Measurements from ENCODE around the gene EXOC6B. TPM values are rescaled to one million over a fixed set of nuclear protein-coding genes. Genes with fewer than 3 reads are reported as not detected.

EXOC6B gene
- total RNA-seq, 3 donors from 2014 or later: 32.2 to 49.2 (median 37.0) TPM

- no peaks in the 10 kb centered on the region for H3K27me3 ChIP-seq
- no peak overlapping the region for H3K27ac ChIP-seq
- H3K9me3 ChIP-seq: no peaks in the 10 kb centered on the region
- H3K36me3 ChIP-seq: no peaks in the 10 kb centered on the region
- no peaks in the 10 kb centered on the region for H3K4me1 ChIP-seq
- TF ChIP-seq CTCF (IDR thresholded peaks at IDR 0.05) (no peak), POLR2AphosphoS5 (IDR thresholded peaks at IDR 0.05) (no peak), POLR2A (IDR thresholded peaks at IDR 0.05) (no peak)
- H3K4me3 ChIP-seq: no peak overlapping the region
- DNase-seq (ENCODE audit: low spot score in 2 of 2): no peak
- intact Hi-C loops (cut with DNase I; ENCODE audit: low total_unique reads): no loop called here
These were observed 37.1 kb downstream of the EXOC6B start for GRCh38 chr2:72788756-72789155.

GRCh38 chr2:72785517-72785916 lies 40.3 kb downstream of the EXOC6B start:
- Histone ChIP-seq H3K27me3 (no peaks in the 10 kb centered on the region), H3K9me3 (no peaks in the 10 kb centered on the region), H3K4me1 (no peaks in the 10 kb centered on the region), H3K36me3 (no peaks in the 10 kb centered on the region), H3K4me3 (no peak overlapping the region), H3K27ac (no peak overlapping the region)
- TF ChIP-seq CTCF (IDR thresholded peaks at IDR 0.05) (no peak), POLR2A (IDR thresholded peaks at IDR 0.05) (no peak), POLR2AphosphoS5 (IDR thresholded peaks at IDR 0.05) (no peak)
- DNase-seq (ENCODE audit: low spot score in 2 of 2): no peak
- intact Hi-C loops (cut with DNase I; ENCODE audit: low total_unique reads): no loop called here

GRCh38 chr2:72782520-72782919 lies 43.3 kb downstream of the EXOC6B start:
- no peaks in the 10 kb centered on the region for H3K36me3 ChIP-seq
- H3K4me1 ChIP-seq: no peaks in the 10 kb centered on the region
- no peaks in the 10 kb centered on the region for H3K27me3 ChIP-seq
- DNase-seq (ENCODE audit: low spot score in 2 of 2): no peak
- no peak overlapping the region for H3K27ac ChIP-seq
- intact Hi-C loops (cut with DNase I; ENCODE audit: low total_unique reads): no loop called here
- TF ChIP-seq POLR2AphosphoS5 (IDR thresholded peaks at IDR 0.05) (no peak), CTCF (IDR thresholded peaks at IDR 0.05) (no peak), POLR2A (IDR thresholded peaks at IDR 0.05) (no peak)
- no peaks in the 10 kb centered on the region for H3K9me3 ChIP-seq
- no peak overlapping the region for H3K4me3 ChIP-seq

GRCh38 chr2:72781480-72781879 lies 44.4 kb downstream of the EXOC6B start:
- no peak overlapping the region for H3K4me3 ChIP-seq
- H3K27ac ChIP-seq: peak overlapping the region in 1 of 2 donors; percentile 10
- intact Hi-C loops (cut with DNase I; ENCODE audit: low total_unique reads): no loop called here
- TF ChIP-seq CTCF (IDR thresholded peaks at IDR 0.05) (no peak), POLR2A (IDR thresholded peaks at IDR 0.05) (no peak), POLR2AphosphoS5 (IDR thresholded peaks at IDR 0.05) (no peak)
- H3K36me3 ChIP-seq: no peaks in the 10 kb centered on the region
- no peaks in the 10 kb centered on the region for H3K4me1 ChIP-seq
- no peaks in the 10 kb centered on the region for H3K9me3 ChIP-seq
- no peak for DNase-seq (ENCODE audit: low spot score in 2 of 2)
- H3K27me3 ChIP-seq: no peaks in the 10 kb centered on the region

GRCh38 chr2:72780477-72780876 lies 45.4 kb downstream of the EXOC6B start:
- no peaks in the 10 kb centered on the region for H3K36me3 ChIP-seq
- no peak overlapping the region for H3K27ac ChIP-seq
- intact Hi-C loops (cut with DNase I; ENCODE audit: low total_unique reads): no loop called here
- no peaks in the 10 kb centered on the region for H3K27me3 ChIP-seq
- H3K9me3 ChIP-seq: no peaks in the 10 kb centered on the region
- no peak overlapping the region for H3K4me3 ChIP-seq
- TF ChIP-seq POLR2A (IDR thresholded peaks at IDR 0.05): no peak
- TF ChIP-seq POLR2AphosphoS5 (IDR thresholded peaks at IDR 0.05): no peak
- TF ChIP-seq CTCF (IDR thresholded peaks at IDR 0.05): no peak
- no peak for DNase-seq (ENCODE audit: low spot score in 2 of 2)
- H3K4me1 ChIP-seq: no peaks in the 10 kb centered on the region
